Islet of Langerhans (tissue), 1 donor: Measurements from ENCODE around the gene AQP12A.

Experiments
- FAIRE-seq: peaks from one replicate; lab custom pipeline; 2011; peaks lifted over from hg19 to GRCh38; lab: Jason Lieb, UNC

The AQP12A gene

GRCh38 chr2:240745456-240745855 lies 53.8 kb downstream of the AQP12A start:
- no peak for FAIRE-seq

- no peak for FAIRE-seq
Observed at GRCh38 chr2:240745962-240746361, 54.3 kb downstream of the AQP12A start.

GRCh38 chr2:240746671-240747070 lies 55.0 kb downstream of the AQP12A start:
- FAIRE-seq = no peak

GRCh38 chr2:240747256-240747655 lies 55.6 kb downstream of the AQP12A start:
- no peak for FAIRE-seq
